Neural cell (in vitro differentiated cells): ENCODE measurements around the gene TAAR2. TPM values are rescaled to one million over a fixed set of nuclear protein-coding genes. Genes with fewer than 3 reads are reported as not detected.

Source experiments
- H2AFZ ChIP-seq: fragments of 200-600, 300-800 bp; sonication (generic), shearing (Covaris generic); 2 replicates; pipeline ENCODE4 v1.6.0; 2014; ENCODE audit warnings: low read depth, mild to moderate bottlenecking, antibody characterized with exemption, low read length, moderate library complexity
- H3F3A ChIP-seq: fragments of 200-600 bp; shearing (Covaris generic); 2 replicates; pipeline ENCODE4 v1.6.1; 2016; ENCODE audit warnings: mild to moderate bottlenecking, moderate library complexity, mixed read lengths, antibody characterized with exemption, low read length; ENCODE audit not compliant: insufficient read depth, poor library complexity, severe bottlenecking
- H3K27ac ChIP-seq: fragments of 200-600, 300-800 bp; sonication (generic), shearing (Covaris generic); 2 replicates; pipeline ENCODE4 v1.5.1; 2014; ENCODE audit warnings: mild to moderate bottlenecking, low read length, moderate library complexity
- H3K27me3 ChIP-seq: fragments of 300-800, 200-600 bp; sonication (generic), shearing (Covaris generic); 2 replicates; pipeline ENCODE4 v1.6.0; 2014; ENCODE audit warnings: mild to moderate bottlenecking, low read depth, low read length, moderate library complexity; ENCODE audit not compliant: insufficient read depth
- H3K36me3 ChIP-seq: fragments of 300-800, 200-600 bp; sonication (generic), shearing (Covaris generic); 2 replicates; pipeline ENCODE4 v1.5.1; 2014; ENCODE audit warnings: mild to moderate bottlenecking, antibody characterized with exemption, low read length, moderate library complexity; ENCODE audit not compliant: insufficient read depth
- H3K4me2 ChIP-seq: fragments of 300-800, 200-600 bp; sonication (generic), shearing (Covaris generic); 2 replicates; pipeline ENCODE4 v1.6.0; 2014; ENCODE audit warnings: mild to moderate bottlenecking, low read length
- H3K4me3 ChIP-seq: fragments of 300-800, 200-600 bp; sonication (generic), shearing (Covaris generic); 2 replicates; pipeline ENCODE4 v1.5.1; 2014; ENCODE audit warnings: mild to moderate bottlenecking, low read length, moderate library complexity
- H3K79me2 ChIP-seq: fragments of 200-600 bp; shearing (Covaris generic); replicated peaks from 2 replicates; pipeline ENCODE4 v1.6.0; 2014; ENCODE audit warnings: mild to moderate bottlenecking, low read length, moderate library complexity; ENCODE audit not compliant: insufficient read depth
- H3K9ac ChIP-seq: fragments of 300-800, 200-600 bp; sonication (generic), shearing (Covaris generic); 2 replicates; pipeline ENCODE4 v1.6.1; 2016; ENCODE audit warnings: mild to moderate bottlenecking, low read length, mixed read lengths
- H3K9me2 ChIP-seq: fragments of 200-600 bp; shearing (Covaris generic); 2 replicates; pipeline ENCODE4 v1.6.1; 2016; ENCODE audit warnings: mild to moderate bottlenecking, low read length, mixed read lengths; ENCODE audit not compliant: insufficient read depth
- H3K9me3 ChIP-seq: fragments of 200-600, 300-800 bp; sonication (generic), shearing (Covaris generic); 2 replicates; pipeline ENCODE4 v1.6.1; 2016; ENCODE audit warnings: mild to moderate bottlenecking, mixed run types, low read length, moderate library complexity, mixed read lengths
- H4K20me1 ChIP-seq: fragments of 200-600 bp; shearing (Covaris generic); 2 replicates; pipeline ENCODE4 v1.6.1; 2016; ENCODE audit warnings: mild to moderate bottlenecking, mixed run types; ENCODE audit not compliant: insufficient read depth
- CTCF ChIP-seq: fragments of 450-650 bp; IDR thresholded peaks from 2 replicates; pipeline ENCODE4 v1.5.1; 2014; ENCODE audit warnings: antibody characterized with exemption, mild to moderate bottlenecking, moderate library complexity; ENCODE audit not compliant: poor library complexity, severe bottlenecking
- EP300 ChIP-seq: fragments of 450-650 bp; conservative IDR thresholded peaks from 2 replicates; pipeline ENCODE4 v1.6.1; 2014; ENCODE audit warnings: antibody characterized with exemption, mild to moderate bottlenecking, moderate library complexity; ENCODE audit not compliant: poor library complexity, severe bottlenecking
- EZH2 ChIP-seq: fragments of 200-600, 300-800 bp; shearing (Covaris generic), sonication (generic); IDR thresholded peaks from 2 replicates; pipeline ENCODE4 v1.6.1; 2014; ENCODE audit warnings: antibody characterized with exemption, low read length, borderline replicate concordance, mild to moderate bottlenecking; ENCODE audit not compliant: insufficient read depth, poor library complexity, severe bottlenecking
- MXI1 ChIP-seq: fragments of 450-650 bp; conservative IDR thresholded peaks from 2 replicates; pipeline ENCODE4 v1.6.1; 2014; ENCODE audit warnings: antibody characterized with exemption, mild to moderate bottlenecking; ENCODE audit not compliant: poor library complexity, severe bottlenecking
- POLR2AphosphoS5 ChIP-seq: IDR thresholded peaks from 2 replicates; pipeline ENCODE4 v1.6.1; 2012
- RAD21 ChIP-seq: fragments of 450-650 bp; conservative IDR thresholded peaks from 2 replicates; pipeline ENCODE4 v1.6.1; 2014; ENCODE audit warnings: antibody characterized with exemption, mild to moderate bottlenecking, moderate library complexity
- REST ChIP-seq: IDR thresholded peaks from 2 replicates; pipeline ENCODE4 v1.6.1; 2012; ENCODE audit warnings: borderline replicate concordance
- SMC3 ChIP-seq: fragments of 450-650 bp; conservative IDR thresholded peaks from 2 replicates; pipeline ENCODE4 v1.6.1; 2014; ENCODE audit warnings: antibody characterized with exemption, mild to moderate bottlenecking, moderate library complexity; ENCODE audit not compliant: poor library complexity
- TAF1 ChIP-seq: IDR thresholded peaks from 2 replicates; pipeline ENCODE4 v1.6.1; 2012; ENCODE audit warnings: low read depth
- polyA plus RNA-seq: library from polyadenylated mRNA; depleted of rRNA; stranded (reverse); fragments of >200 nt; gene quantifications from 2 replicates; pipeline ENCODE4 v1.2.3, GENCODE V29; 2014

TAAR2 gene
- polyA plus RNA-seq, 1 donor from 2014 or later = not detected

DNA sequence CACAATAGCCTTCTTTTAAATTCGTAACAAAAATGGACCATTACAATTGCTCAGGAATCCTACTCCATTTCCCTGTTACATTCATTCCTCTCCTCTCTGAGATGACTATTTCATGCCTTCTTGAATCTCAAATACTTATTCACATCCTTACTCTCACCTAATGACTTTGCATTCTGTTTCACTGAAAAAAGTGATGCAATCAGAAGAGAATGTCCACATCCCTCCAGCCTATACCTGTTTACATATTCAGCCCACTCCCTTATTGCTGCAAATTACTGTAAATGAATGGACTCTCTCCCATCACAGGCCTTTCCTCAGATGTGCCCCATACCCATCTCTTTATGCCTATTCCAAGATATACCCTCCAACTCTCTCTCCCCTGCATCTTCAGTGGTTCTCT lies 26.4 kb upstream of the TAAR2 start:
- Histone ChIP-seq H3K4me3 (no peak overlapping the region), H3K9me3 (no peaks in the 10 kb centered on the region), H3K79me2 (no peaks in the 10 kb centered on the region), H3F3A (no peaks in the 10 kb centered on the region), H3K9me2 (no peaks in the 10 kb centered on the region), H3K36me3 (no peaks in the 10 kb centered on the region), H2AFZ (no peak overlapping the region), H3K9ac (no peak overlapping the region), H3K27me3 (no peaks in the 10 kb centered on the region), H3K4me2 (no peak overlapping the region), H4K20me1 (no peaks in the 10 kb centered on the region), H3K27ac (no peak overlapping the region)
- TF ChIP-seq MXI1 (no peak), SMC3 (no peak), CTCF (no peak), TAF1 (no peak), REST (no peak), EP300 (no peak), EZH2 (no peak), POLR2AphosphoS5 (no peak), RAD21 (no peak)

GRCh38 chr6:132648828-132649227 lies 24.8 kb upstream of the TAAR2 start:
- no peak overlapping the region for H2AFZ ChIP-seq
- no peak overlapping the region for H3K9ac ChIP-seq
- H3K36me3 ChIP-seq = no peaks in the 10 kb centered on the region
- no peaks in the 10 kb centered on the region for H4K20me1 ChIP-seq
- H3K4me2 ChIP-seq = no peak overlapping the region
- no peak overlapping the region for H3K27ac ChIP-seq
- no peaks in the 10 kb centered on the region for H3K27me3 ChIP-seq
- H3K4me3 ChIP-seq = no peak overlapping the region
- H3K9me2 ChIP-seq = no peaks in the 10 kb centered on the region
- H3F3A ChIP-seq = no peaks in the 10 kb centered on the region
- TF ChIP-seq TAF1 (no peak), MXI1 (no peak), REST (no peak), CTCF (no peak), RAD21 (no peak), POLR2AphosphoS5 (no peak), EZH2 (no peak), EP300 (no peak)
- H3K9me3 ChIP-seq = no peaks in the 10 kb centered on the region
- no peaks in the 10 kb centered on the region for H3K79me2 ChIP-seq
